ENCODE data around the gene MSI2.

GRCh38 chr17:57542510-57542909 is 286.2 kb downstream of the MSI2 start:
- TF ChIP-seq CTCF (IDR thresholded peaks at IDR 0.05; ENCODE audit: insufficient read depth, low read length, poor library complexity, severe bottlenecking) (no peak), EZH2phosphoT487 (conservative IDR thresholded peaks at IDR 0.05; ENCODE audit: low read length) (no peak)

Data from SU-DHL-6 (cell line).